GM18505 (cell line): ENCODE results near the gene DNAJA1.
A peak's percentile ranks its signal among the peaks of the same experiment; 100 is the strongest.
"Not testable (repeated sequence)": the region's sequence is repeated elsewhere in the genome, so short reads cannot be mapped to it uniquely, and the experiment has no call there.

ENCODE experiments used
- ATAC-seq: cut with Tn5 transposase; IDR thresholded peaks from one replicate; pipeline ENCODE4 v1.9.1; 2021; ENCODE audit not compliant: unreplicated experiment
- POLR2A ChIP-seq: IDR thresholded peaks from 4 replicates; pipeline ENCODE4 v1.6.1; 2011; ENCODE audit warnings: borderline replicate concordance; ENCODE audit not compliant: insufficient read depth, insufficient read length; ENCODE audit errors: extremely low read depth

DNAJA1 gene

GRCh38 chr9:33081128-33081851, 56.2 kb downstream of the DNAJA1 start:
- no peak for TF ChIP-seq POLR2A
- peak; percentile 43 for ATAC-seq

DNA sequence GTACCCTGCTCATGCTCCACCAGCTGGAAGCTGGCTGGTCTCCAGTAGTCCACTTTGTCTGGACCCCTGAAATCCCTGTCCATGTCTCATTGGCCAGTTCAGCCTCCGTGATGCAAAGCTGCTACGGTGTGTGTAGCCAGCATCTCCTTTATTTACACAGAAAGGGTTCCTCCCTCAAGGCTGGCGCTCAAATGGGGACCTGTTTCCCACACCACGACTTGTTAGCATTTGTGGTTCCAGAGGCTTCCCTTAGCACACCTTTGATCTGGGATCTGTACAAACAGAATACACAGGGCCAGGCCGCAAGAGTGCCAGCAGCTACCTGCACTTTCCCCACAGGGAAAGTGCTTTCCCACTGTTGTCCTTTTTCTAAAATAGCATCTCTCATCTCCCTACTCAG, 57.1 kb downstream of the DNAJA1 start:
- no peak for ATAC-seq
- TF ChIP-seq POLR2A = no peak

DNA sequence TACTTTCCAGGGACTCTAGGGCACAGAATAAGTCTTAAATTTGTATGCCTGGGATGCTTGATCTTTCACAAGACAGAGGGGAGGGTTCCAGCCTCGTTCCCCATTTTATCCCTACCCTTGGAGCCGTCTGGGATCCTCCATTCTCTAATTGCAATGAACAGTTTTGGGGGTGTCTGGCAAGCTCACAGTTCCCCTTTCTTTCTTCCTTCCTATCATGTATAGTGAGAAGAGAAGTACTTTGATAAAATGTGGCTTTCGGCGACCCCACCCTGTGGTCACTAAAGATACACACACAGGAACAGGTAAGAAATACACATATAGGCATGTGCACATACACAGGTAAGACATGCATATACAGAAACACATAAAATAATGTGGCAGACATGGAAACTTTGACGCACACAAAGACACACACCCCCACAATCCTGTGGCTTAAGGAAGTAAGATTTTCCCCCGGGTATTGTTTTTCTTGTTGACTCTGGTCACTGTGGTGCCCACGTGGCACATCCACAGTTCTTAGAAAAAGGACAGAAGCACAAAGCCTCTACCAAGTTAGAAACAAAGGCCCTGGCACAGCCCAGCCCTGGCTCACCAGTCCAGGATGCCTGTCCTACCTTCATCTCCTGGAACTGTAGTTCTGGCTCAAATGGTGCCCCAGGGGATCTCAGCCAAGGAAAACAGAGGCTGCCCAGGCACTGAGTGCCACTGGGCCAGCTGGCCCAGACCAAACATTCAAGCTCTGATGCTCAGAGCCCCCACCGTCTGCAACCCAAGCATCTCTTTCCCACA, 57.7 kb downstream of the DNAJA1 start:
- no peak for ATAC-seq
- no peak for TF ChIP-seq POLR2A

- not testable (repeated sequence) for ATAC-seq
Measured at GRCh38 chr9:33085672-33086071, 60.6 kb downstream of the DNAJA1 start.
